ENCODE measurements around the gene PRRC2B.

PRRC2B gene

DNA sequence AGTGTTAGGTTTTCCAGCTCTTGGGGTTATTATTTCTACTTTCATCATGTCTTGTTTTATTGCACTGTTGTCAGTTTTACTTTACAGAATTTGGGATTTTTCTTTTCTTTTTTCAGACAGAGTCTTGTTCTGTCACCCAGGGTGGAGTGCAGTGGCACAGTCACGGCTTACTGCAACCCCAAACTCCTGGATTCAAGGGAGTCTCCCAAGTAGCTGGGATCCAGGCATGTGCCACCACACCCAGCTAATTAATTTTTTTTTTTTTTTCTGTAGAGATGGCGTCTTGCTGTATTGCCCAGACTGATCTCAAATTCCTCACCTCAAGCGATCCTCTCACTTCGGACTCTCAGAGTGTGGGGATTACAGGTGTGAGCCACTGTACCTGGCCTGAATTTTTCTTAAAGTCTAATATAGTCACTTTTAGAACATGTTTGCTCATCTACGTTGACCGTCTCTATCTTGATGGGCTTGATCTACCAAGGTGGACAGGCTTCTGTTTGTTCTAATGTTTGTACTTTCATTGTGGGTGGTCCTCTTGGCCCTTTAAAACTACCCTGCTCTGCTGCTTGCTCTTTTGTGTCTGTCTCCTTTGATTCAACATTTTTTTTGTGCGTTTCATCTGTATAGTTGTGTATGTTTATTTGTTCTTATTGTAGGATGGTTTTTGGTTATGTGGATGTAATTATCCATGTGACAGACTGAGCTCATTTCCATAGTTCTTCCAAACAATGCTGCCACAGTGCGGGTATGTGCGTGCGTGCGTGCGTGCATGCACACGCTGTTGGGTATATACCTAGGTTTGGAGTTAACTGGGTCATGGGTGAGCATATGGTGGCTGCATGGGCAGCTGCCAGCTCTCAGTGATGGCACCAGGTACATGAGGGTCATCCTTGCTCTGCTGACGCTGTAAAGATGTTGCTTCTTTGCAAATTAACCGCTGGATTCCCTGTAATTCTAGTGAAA, 18.1 kb downstream of the PRRC2B start:
- Histone ChIP-seq H3K9ac (ENCODE audit: low read length) (no peak overlapping the region), H3K27me3 (ENCODE audit: low read depth, low read length) (no peaks in the 10 kb centered on the region), H3K79me2 (ENCODE audit: low read length) (peaks cover 100% of the 10 kb centered on the region), H3K9me3 (ENCODE audit: insufficient read depth, low read length) (no peaks in the 10 kb centered on the region), H2AFZ (ENCODE audit: low read depth, low read length) (no peak overlapping the region), H3K36me3 (replicated peaks; ENCODE audit: low read depth, low read length) (peaks cover 43% of the 10 kb centered on the region), H3K4me3 (ENCODE audit: low read length) (no peak overlapping the region), H3K27ac (ENCODE audit: low read length) (no peak overlapping the region), H3K4me1 (ENCODE audit: low read length) (0 out of 2 replicates have a peak, but pooled peaks cover 2% of the 10 kb centered on the region), H4K20me1 (ENCODE audit: insufficient read depth, low read length) (peaks cover 86% of the 10 kb centered on the region), H3K4me2 (ENCODE audit: low read length) (no peak overlapping the region)
- TF ChIP-seq EZH2phosphoT487 (IDR thresholded peaks at IDR 0.05; ENCODE audit: low read depth), result no peak
- TF ChIP-seq, protein P1, sequence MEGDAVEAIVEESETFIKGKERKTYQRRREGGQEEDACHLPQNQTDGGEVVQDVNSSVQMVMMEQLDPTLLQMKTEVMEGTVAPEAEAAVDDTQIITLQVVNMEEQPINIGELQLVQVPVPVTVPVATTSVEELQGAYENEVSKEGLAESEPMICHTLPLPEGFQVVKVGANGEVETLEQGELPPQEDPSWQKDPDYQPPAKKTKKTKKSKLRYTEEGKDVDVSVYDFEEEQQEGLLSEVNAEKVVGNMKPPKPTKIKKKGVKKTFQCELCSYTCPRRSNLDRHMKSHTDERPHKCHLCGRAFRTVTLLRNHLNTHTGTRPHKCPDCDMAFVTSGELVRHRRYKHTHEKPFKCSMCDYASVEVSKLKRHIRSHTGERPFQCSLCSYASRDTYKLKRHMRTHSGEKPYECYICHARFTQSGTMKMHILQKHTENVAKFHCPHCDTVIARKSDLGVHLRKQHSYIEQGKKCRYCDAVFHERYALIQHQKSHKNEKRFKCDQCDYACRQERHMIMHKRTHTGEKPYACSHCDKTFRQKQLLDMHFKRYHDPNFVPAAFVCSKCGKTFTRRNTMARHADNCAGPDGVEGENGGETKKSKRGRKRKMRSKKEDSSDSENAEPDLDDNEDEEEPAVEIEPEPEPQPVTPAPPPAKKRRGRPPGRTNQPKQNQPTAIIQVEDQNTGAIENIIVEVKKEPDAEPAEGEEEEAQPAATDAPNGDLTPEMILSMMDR (IDR thresholded peaks at IDR 0.05; ENCODE audit: low read depth, low read length), result no peak

DNA sequence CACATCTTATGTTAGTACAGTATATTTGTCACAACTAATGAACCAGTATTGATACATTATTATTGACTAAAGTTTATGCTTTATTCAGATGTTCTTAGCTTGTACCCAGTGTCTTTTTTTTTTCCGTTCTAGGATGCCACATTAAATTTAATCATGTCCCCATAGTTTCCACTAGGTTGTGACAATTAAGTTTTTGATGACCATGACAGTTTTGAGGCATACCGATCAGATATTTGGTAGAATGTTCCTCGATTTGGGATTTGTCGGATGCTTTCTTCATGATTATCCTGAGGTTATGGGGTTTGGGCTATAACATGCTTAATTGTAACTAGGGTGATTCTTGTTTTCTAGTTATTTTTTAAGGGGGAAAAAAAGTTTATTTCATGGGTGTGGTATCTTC, 22.6 kb downstream of the PRRC2B start:
- peaks cover 49% of the 10 kb centered on the region for H3K36me3 ChIP-seq (replicated peaks; ENCODE audit: low read depth, low read length)
- no peak overlapping the region for H3K9ac ChIP-seq (ENCODE audit: low read length)
- no peak overlapping the region for H3K4me3 ChIP-seq (ENCODE audit: low read length)
- H4K20me1 ChIP-seq (ENCODE audit: insufficient read depth, low read length), result peaks cover 89% of the 10 kb centered on the region
- no peak overlapping the region for H3K27ac ChIP-seq (ENCODE audit: low read length)
- H3K79me2 ChIP-seq (ENCODE audit: low read length), result peaks cover 100% of the 10 kb centered on the region
- no peak overlapping the region for H3K4me2 ChIP-seq (ENCODE audit: low read length)
- H3K4me1 ChIP-seq (ENCODE audit: low read length), result 0 out of 2 replicates have a peak, but pooled peaks cover 3% of the 10 kb centered on the region
- TF ChIP-seq, protein P1 (IDR thresholded peaks at IDR 0.05; ENCODE audit: low read depth, low read length), result no peak
- no peak for TF ChIP-seq EZH2phosphoT487 (IDR thresholded peaks at IDR 0.05; ENCODE audit: low read depth)
- no peaks in the 10 kb centered on the region for H3K9me3 ChIP-seq (ENCODE audit: insufficient read depth, low read length)
- H2AFZ ChIP-seq (ENCODE audit: low read depth, low read length), result no peak overlapping the region
- H3K27me3 ChIP-seq (ENCODE audit: low read depth, low read length), result no peaks in the 10 kb centered on the region

DNA sequence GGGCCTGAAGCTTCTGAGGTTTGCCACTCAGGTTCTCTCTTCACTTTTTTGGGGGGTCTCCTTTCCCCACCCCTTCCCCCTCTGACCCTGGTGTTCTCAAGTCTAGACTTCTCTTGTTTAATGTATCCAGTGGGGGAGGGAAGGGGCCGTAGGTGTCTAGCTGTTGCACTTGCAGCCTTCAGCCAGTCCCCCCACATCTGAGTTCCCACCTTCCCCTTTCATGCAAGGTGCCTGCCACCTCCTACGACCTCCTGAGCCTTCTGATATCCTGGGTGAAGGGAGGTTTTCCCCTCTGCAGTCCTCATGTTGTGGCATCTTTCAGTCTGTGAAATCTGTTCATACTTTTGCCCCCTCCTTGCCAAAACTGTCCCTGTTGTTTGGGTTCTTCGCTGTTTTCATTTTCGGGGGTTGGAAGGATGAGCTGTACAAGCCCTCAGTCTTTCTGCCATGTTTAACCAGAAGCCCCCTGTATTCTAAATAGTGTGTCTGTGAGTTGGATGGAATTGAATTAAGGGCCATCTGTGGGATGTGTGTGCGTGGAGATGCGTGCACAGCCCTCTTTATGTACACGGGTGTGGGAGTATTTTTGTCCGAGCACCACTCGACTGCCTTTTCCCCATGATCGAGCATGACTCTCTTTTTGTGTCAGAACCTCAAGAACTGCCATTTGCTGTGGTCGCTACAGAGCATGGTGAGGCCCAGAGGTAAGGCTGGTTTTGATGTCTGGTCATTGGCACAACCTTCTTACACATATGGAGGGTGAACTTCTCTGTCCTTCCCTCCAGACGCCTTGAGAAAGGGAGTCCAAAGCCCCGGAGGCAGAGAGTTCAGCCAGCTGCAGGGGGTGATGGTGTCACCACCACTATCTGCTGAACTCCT, 23.6 kb downstream of the PRRC2B start:
- no peak overlapping the region for H3K4me2 ChIP-seq (ENCODE audit: low read length)
- peaks cover 40% of the 10 kb centered on the region for H3K36me3 ChIP-seq (replicated peaks; ENCODE audit: low read depth, low read length)
- no peak overlapping the region for H3K4me3 ChIP-seq (ENCODE audit: low read length)
- 0 out of 2 replicates have a peak, but pooled peaks cover 3% of the 10 kb centered on the region for H3K4me1 ChIP-seq (ENCODE audit: low read length)
- no peak overlapping the region for H3K27ac ChIP-seq (ENCODE audit: low read length)
- peaks cover 100% of the 10 kb centered on the region for H3K79me2 ChIP-seq (ENCODE audit: low read length)
- H4K20me1 ChIP-seq (ENCODE audit: insufficient read depth, low read length), result peaks cover 86% of the 10 kb centered on the region
- H3K9ac ChIP-seq (ENCODE audit: low read length), result no peak overlapping the region
- H3K9me3 ChIP-seq (ENCODE audit: insufficient read depth, low read length), result no peaks in the 10 kb centered on the region
- no peak overlapping the region for H2AFZ ChIP-seq (ENCODE audit: low read depth, low read length)
- TF ChIP-seq, protein P1 (IDR thresholded peaks at IDR 0.05; ENCODE audit: low read depth, low read length), result no peak
- TF ChIP-seq EZH2phosphoT487 (IDR thresholded peaks at IDR 0.05; ENCODE audit: low read depth), result no peak
- no peaks in the 10 kb centered on the region for H3K27me3 ChIP-seq (ENCODE audit: low read depth, low read length)
